HepG2 (cell line): ENCODE data around the gene GYS2. TPM values are rescaled to one million over a fixed set of nuclear protein-coding genes. Genes with fewer than 3 reads are reported as not detected.

Experiments used
- CREB1 ChIP-seq, 2 experiments: fragments of 450-650 bp in 1 of 2; IDR thresholded peaks; 2 replicates each; pipeline ENCODE4 v1.6.1; 2016 to 2017; ENCODE audit warnings: control low read depth in 1 of 2, mild to moderate bottlenecking in 1 of 2, missing compliant biosample characterization in 1 of 2, missing genetic modification characterization in 1 of 2
- GABPA ChIP-seq, 2 experiments: IDR thresholded peaks; 2 replicates each; pipeline ENCODE4 v1.6.1; 2011 to 2016; ENCODE audit warnings: low read depth in 2 of 2, low read length in 1 of 2, missing biosample characterization in 1 of 2, missing genetic modification characterization in 1 of 2
- GLI4 ChIP-seq: sonication (generic); formaldehyde crosslinking; IDR thresholded peaks from 2 replicates; pipeline ENCODE4 v1.5.1; 2020; ENCODE audit warnings: missing genetic modification reagents, mild to moderate bottlenecking, moderate library complexity, borderline replicate concordance
- HOXA5 ChIP-seq: sonication (generic); formaldehyde crosslinking; IDR thresholded peaks from 2 replicates; pipeline ENCODE4 v1.4.0; 2020; ENCODE audit warnings: missing genetic modification reagents
- KDM5A ChIP-seq: fragments of 200-600 bp; sonication (generic); IDR thresholded peaks from 2 replicates; pipeline ENCODE4 v1.7.0; 2018; ENCODE audit warnings: antibody characterized with exemption, mild to moderate bottlenecking, low read length, borderline replicate concordance
- PHF21A ChIP-seq: sonication (generic); formaldehyde crosslinking; IDR thresholded peaks from 2 replicates; pipeline ENCODE4 v1.5.0; 2020; ENCODE audit warnings: mild to moderate bottlenecking, missing genetic modification reagents
- SMYD3 ChIP-seq: sonication (generic); formaldehyde crosslinking; IDR thresholded peaks from 2 replicates; pipeline ENCODE4 v1.8.1; 2023; ENCODE audit warnings: mild to moderate bottlenecking, missing genetic modification reagents
- TAF1 ChIP-seq: sonication (generic); formaldehyde crosslinking; IDR thresholded peaks from 2 replicates; pipeline ENCODE4 v1.4.0; 2020; ENCODE audit warnings: missing genetic modification reagents
- YY1 ChIP-seq: IDR thresholded peaks from 2 replicates; pipeline ENCODE4 v1.6.1; 2011; ENCODE audit warnings: low read length, low read depth, moderate library complexity, mild to moderate bottlenecking; ENCODE audit not compliant: insufficient read depth, insufficient replicate concordance
- ZNF335 ChIP-seq: sonication (generic); formaldehyde crosslinking; IDR thresholded peaks from 2 replicates; pipeline ENCODE4 v1.4.0; 2020; ENCODE audit warnings: missing genetic modification reagents
- ZNF430 ChIP-seq: sonication (generic); formaldehyde crosslinking; IDR thresholded peaks from 2 replicates; pipeline ENCODE4 v1.9.0; 2021; ENCODE audit warnings: mild to moderate bottlenecking, missing genetic modification reagents
- ZNF547 ChIP-seq: sonication (generic); formaldehyde crosslinking; IDR thresholded peaks from 2 replicates; pipeline ENCODE4 v1.5.1; 2020; ENCODE audit warnings: mild to moderate bottlenecking, missing genetic modification reagents
- ZNF788 ChIP-seq: sonication (generic); formaldehyde crosslinking; IDR thresholded peaks from 2 replicates; pipeline ENCODE4 v1.5.0; 2020; ENCODE audit warnings: mild to moderate bottlenecking, missing genetic modification reagents, borderline replicate concordance
- ZNF800 ChIP-seq: sonication (generic); formaldehyde crosslinking; IDR thresholded peaks from 2 replicates; pipeline ENCODE4 v1.4.0; 2020; ENCODE audit warnings: missing genetic modification reagents
- polyA plus RNA-seq, 8 experiments: library from polyadenylated mRNA; depleted of rRNA in 3 of 8; stranded (reverse) in 7 of 8; unstranded in 1 of 8; fragments of >200 nt; fragmentation: Illumina TruSeq in 4 of 8; extraction: Trizol in 4 of 8; gene quantifications; 2 replicates each; pipeline versions ENCODE4 v1.2.1 to v1.2.3, GENCODE V29; 2011 to 2016; ENCODE audit warnings: low read depth in 4 of 8, missing spikeins in 1 of 8, mixed read lengths in 1 of 8; ENCODE audit not compliant: insufficient read depth in 1 of 8
- total RNA-seq, 5 experiments: library from RNA; depleted of rRNA; stranded (reverse); fragments of >200 nt; fragmentation: Illumina TruSeq; extraction: Trizol; gene quantifications; 2 replicates each; pipeline ENCODE4 v1.2.3, GENCODE V29; 2016; ENCODE audit warnings: low read depth in 1 of 5
- TF ChIP-seq, protein P1 (sequence below), 2 experiments: sonication (generic) in 1 of 2; formaldehyde crosslinking in 1 of 2; IDR thresholded peaks; 2 replicates each; pipeline versions ENCODE4 v1.6.1 to v1.9.0; 2014 to 2022; ENCODE audit warnings: antibody characterized with exemption in 1 of 2, borderline replicate concordance in 1 of 2, inconsistent platforms in 1 of 2, low read depth in 1 of 2, missing genetic modification reagents in 1 of 2
- TF ChIP-seq, protein P2 (sequence below): sonication (generic); formaldehyde crosslinking; IDR thresholded peaks from 2 replicates; pipeline ENCODE4 v1.5.0; 2020; ENCODE audit warnings: mild to moderate bottlenecking, missing genetic modification reagents, borderline replicate concordance

The GYS2 gene
- total and polyA plus RNA-seq, 2 of the 13 experiments (the other 11 are each of a cell fraction or from before 2014, with no cell fraction given) = not detected

GRCh38 chr12:21501258-21502163 lies 103.1 kb downstream of the GYS2 start, which contains the start of the genes GOLT1B and RECQL (continued):
- TF ChIP-seq CREB1 (IDR thresholded peaks at IDR 0.05) = peak; percentile 94
- peak; percentile 97 for TF ChIP-seq CREB1 (CRISPR knock-in tag; IDR thresholded peaks at IDR 0.05)
- TF ChIP-seq GABPA (IDR thresholded peaks at IDR 0.05; ENCODE audit: low read depth, low read length) = peak; percentile 36; the same call in 1 of the 2 replicates
- TF ChIP-seq GABPA (CRISPR knock-in tag; IDR thresholded peaks at IDR 0.05; ENCODE audit: low read depth) = peak; percentile 88
- TF ChIP-seq ZNF335 (CRISPR knock-in tag) = peak; percentile 29; the same call in 1 of the 2 replicates
- 0 out of 2 replicates have a peak, but pooled peaks have one; percentile 31 for TF ChIP-seq GLI4 (CRISPR knock-in tag)
- TF ChIP-seq ZNF788 (CRISPR knock-in tag) = peak; percentile 94; the same call in 1 of the 2 replicates
- peak; percentile 61 for TF ChIP-seq TAF1 (CRISPR knock-in tag)
- TF ChIP-seq, protein P1, sequence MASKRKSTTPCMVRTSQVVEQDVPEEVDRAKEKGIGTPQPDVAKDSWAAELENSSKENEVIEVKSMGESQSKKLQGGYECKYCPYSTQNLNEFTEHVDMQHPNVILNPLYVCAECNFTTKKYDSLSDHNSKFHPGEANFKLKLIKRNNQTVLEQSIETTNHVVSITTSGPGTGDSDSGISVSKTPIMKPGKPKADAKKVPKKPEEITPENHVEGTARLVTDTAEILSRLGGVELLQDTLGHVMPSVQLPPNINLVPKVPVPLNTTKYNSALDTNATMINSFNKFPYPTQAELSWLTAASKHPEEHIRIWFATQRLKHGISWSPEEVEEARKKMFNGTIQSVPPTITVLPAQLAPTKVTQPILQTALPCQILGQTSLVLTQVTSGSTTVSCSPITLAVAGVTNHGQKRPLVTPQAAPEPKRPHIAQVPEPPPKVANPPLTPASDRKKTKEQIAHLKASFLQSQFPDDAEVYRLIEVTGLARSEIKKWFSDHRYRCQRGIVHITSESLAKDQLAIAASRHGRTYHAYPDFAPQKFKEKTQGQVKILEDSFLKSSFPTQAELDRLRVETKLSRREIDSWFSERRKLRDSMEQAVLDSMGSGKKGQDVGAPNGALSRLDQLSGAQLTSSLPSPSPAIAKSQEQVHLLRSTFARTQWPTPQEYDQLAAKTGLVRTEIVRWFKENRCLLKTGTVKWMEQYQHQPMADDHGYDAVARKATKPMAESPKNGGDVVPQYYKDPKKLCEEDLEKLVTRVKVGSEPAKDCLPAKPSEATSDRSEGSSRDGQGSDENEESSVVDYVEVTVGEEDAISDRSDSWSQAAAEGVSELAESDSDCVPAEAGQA (IDR thresholded peaks at IDR 0.05; ENCODE audit: low read depth) = no peak
- TF ChIP-seq, protein P1 (CRISPR knock-in tag; IDR thresholded peaks at IDR 0.05; ENCODE audit: borderline replicate concordance) = 0 out of 2 replicates have a peak, but pooled peaks have one; percentile 49
- peak; percentile 29; the same call in 1 of the 2 replicates for TF ChIP-seq ZNF430 (CRISPR knock-in tag)
- TF ChIP-seq PHF21A (CRISPR knock-in tag) = peak; percentile 59; the same call in 1 of the 2 replicates
- TF ChIP-seq HOXA5 (CRISPR knock-in tag) = 0 out of 2 replicates have a peak, but pooled peaks have one; percentile 17
- peak; percentile 91 for TF ChIP-seq KDM5A
- TF ChIP-seq, protein P2, sequence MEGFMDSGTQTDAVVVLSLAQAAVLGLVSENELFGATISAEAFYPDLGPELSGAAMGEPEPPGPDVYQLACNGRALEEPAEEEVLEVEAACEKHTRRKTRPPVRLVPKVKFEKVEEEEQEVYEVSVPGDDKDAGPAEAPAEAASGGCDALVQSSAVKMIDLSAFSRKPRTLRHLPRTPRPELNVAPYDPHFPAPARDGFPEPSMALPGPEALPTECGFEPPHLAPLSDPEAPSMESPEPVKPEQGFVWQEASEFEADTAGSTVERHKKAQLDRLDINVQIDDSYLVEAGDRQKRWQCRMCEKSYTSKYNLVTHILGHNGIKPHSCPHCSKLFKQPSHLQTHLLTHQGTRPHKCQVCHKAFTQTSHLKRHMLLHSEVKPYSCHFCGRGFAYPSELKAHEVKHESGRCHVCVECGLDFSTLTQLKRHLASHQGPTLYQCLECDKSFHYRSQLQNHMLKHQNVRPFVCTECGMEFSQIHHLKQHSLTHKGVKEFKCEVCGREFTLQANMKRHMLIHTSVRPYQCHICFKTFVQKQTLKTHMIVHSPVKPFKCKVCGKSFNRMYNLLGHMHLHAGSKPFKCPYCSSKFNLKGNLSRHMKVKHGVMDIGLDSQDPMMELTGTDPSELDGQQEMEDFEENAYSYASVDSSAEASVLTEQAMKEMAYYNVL = peak; percentile 51; the same call in 1 of the 2 replicates
- peak; percentile 60 for TF ChIP-seq YY1
- 0 out of 2 replicates have a peak, but pooled peaks have one; percentile 43 for TF ChIP-seq ZNF800 (CRISPR knock-in tag)
- TF ChIP-seq ZNF547 (CRISPR knock-in tag) = 0 out of 2 replicates have a peak, but pooled peaks have one; percentile 25
- TF ChIP-seq SMYD3 (CRISPR knock-in tag) = peak; percentile 30; the same call in 1 of the 2 replicates
